K562 (cell line): ENCODE results near the gene PTK7. TPM values are rescaled to one million over a fixed set of nuclear protein-coding genes. Genes with fewer than 3 reads are reported as not detected.

Source experiments
- ATAC-seq: fragments of 200-7000 bp; cut with Tn5 transposase; 3 replicates; pipeline ENCODE4 v1.9.1; 2020; ENCODE audit warnings: moderate library complexity
- BruUV-seq: library from RNA; stranded (reverse); fragments of 400-500 nt; replicated peaks from 2 replicates; lab custom pipeline; 2021; lab: Mats Ljungman, UMichigan
- CTCF ChIA-PET: fragments of 300-600 bp; formaldehyde crosslinking; extraction: SDS; loops from one replicate; lab custom pipeline; 2021; ENCODE audit warnings: low intra/inter-chr PET ratio; lab: Yijun Ruan, JAX
- POLR2A ChIA-PET: fragments of 300-600, 350-650 bp; sonication (Branson Sonifier 250); formaldehyde crosslinking; extraction: SDS; loops from one replicate; lab custom pipeline; 2021; ENCODE audit warnings: antibody characterized with exemption, inconsistent platforms; lab: Yijun Ruan, JAX
- DNase-seq, 4 experiments: peaks; one replicate each; pipeline versions ENCODE4 v3.0.0 to v3.0.0-alpha.2; 2011 to 2018; ENCODE audit warnings: low spot score in 3 of 4, mixed read lengths in 3 of 4; ENCODE audit errors: extremely low read depth in 1 of 4
- FAIRE-seq: peaks from 2 replicates; lab custom pipeline; 2011; peaks lifted over from hg19 to GRCh38; lab: Jason Lieb, UNC
- H2AFZ ChIP-seq: 2 replicates; pipeline ENCODE4 v1.6.0; 2011; ENCODE audit warnings: low read depth, low read length, control low read depth, inconsistent platforms
- H3K27ac ChIP-seq: fragments of 200-600 bp; 3 replicates; pipeline ENCODE4 v1.8.0; 2011; ENCODE audit warnings: low read depth, mild to moderate bottlenecking, control low read depth, inconsistent platforms, low read length, moderate library complexity, mixed read lengths; ENCODE audit errors: extremely low read depth
- H3K27me3 ChIP-seq, 2 experiments: fragments of 300-600 bp in 1 of 2; 2 replicates in 1 of 2; 3 replicates in 1 of 2; pipeline versions ENCODE4 v1.6.0 to v1.8.0; 2011; ENCODE audit warnings: inconsistent platforms in 2 of 2, low read length in 2 of 2, mild to moderate bottlenecking in 1 of 2, mixed read lengths in 1 of 2, moderate library complexity in 1 of 2; ENCODE audit not compliant: control insufficient read depth in 2 of 2, insufficient read depth in 2 of 2
- H3K36me3 ChIP-seq: fragments of 300-600 bp; 3 replicates; pipeline ENCODE4 v1.8.0; 2011; ENCODE audit warnings: mild to moderate bottlenecking, low read length, inconsistent platforms; ENCODE audit not compliant: control insufficient read depth, insufficient read depth
- H3K4me1 ChIP-seq, 2 experiments: fragments of 200-600 bp in 1 of 2; replicated peaks in 1 of 2; 2 replicates in 1 of 2; 3 replicates in 1 of 2; pipeline versions ENCODE4 v1.5.1 to v1.8.0; 2011; ENCODE audit warnings: inconsistent platforms in 2 of 2, low read length in 2 of 2, mild to moderate bottlenecking in 1 of 2, mixed read lengths in 1 of 2, moderate library complexity in 1 of 2; ENCODE audit not compliant: control insufficient read depth in 2 of 2, insufficient read depth in 2 of 2
- H3K4me2 ChIP-seq: 2 replicates; pipeline ENCODE4 v1.6.1; 2011; ENCODE audit warnings: low read length, control low read depth, inconsistent platforms, mixed read lengths; ENCODE audit not compliant: insufficient read depth
- H3K4me3 ChIP-seq: fragments of 200-600 bp; sonication (generic), shearing (Covaris generic); 2 replicates; pipeline ENCODE4 v1.5.1; 2016; ENCODE audit warnings: control low read depth, inconsistent platforms
- H3K79me2 ChIP-seq: fragments of 200-600 bp; 3 replicates; pipeline ENCODE4 v1.8.0; 2011; ENCODE audit warnings: low read length, inconsistent platforms; ENCODE audit not compliant: control insufficient read depth, insufficient read depth
- H3K9ac ChIP-seq, 2 experiments: 2 replicates each; pipeline versions ENCODE4 v1.6.0 to v1.6.1; 2011; ENCODE audit warnings: low read depth in 2 of 2, low read length in 2 of 2, control low read depth in 1 of 2, inconsistent platforms in 1 of 2, mild to moderate bottlenecking in 1 of 2, mixed read lengths in 1 of 2; ENCODE audit not compliant: insufficient read depth in 1 of 2
- H3K9me1 ChIP-seq: one replicate; pipeline ENCODE4 v1.6.0; 2011; ENCODE audit warnings: inconsistent platforms, mild to moderate bottlenecking, low read length, moderate library complexity; ENCODE audit not compliant: control insufficient read depth, insufficient read depth
- H3K9me3 ChIP-seq: replicated peaks from 2 replicates; pipeline ENCODE4 v1.5.1; 2011; ENCODE audit warnings: low read depth, low read length, inconsistent platforms; ENCODE audit not compliant: control insufficient read depth, insufficient read depth
- H4K20me1 ChIP-seq: replicated peaks from 2 replicates; pipeline ENCODE4 v1.6.1; 2011; ENCODE audit warnings: low read length, inconsistent platforms, mixed read lengths; ENCODE audit not compliant: control insufficient read depth, insufficient read depth
- ATF4 ChIP-seq: fragments of 450-650 bp; formaldehyde crosslinking; IDR thresholded peaks from 2 replicates; pipeline ENCODE4 v1.4.0; 2022; ENCODE audit warnings: mild to moderate bottlenecking, moderate library complexity
- BMI1 ChIP-seq: fragments of 150-350 bp; IDR thresholded peaks from 2 replicates; pipeline ENCODE4 v1.6.1; 2014; ENCODE audit warnings: low read length
- GABPA ChIP-seq: fragments of 200-800 bp; sonication (Bioruptor generic); conservative IDR thresholded peaks from 2 replicates; pipeline ENCODE4 v1.6.1; 2016; ENCODE audit warnings: low read depth, missing genetic modification characterization, missing compliant biosample characterization
- HDAC6 ChIP-seq: IDR thresholded peaks from 2 replicates; pipeline ENCODE4 v1.6.1; 2012; ENCODE audit warnings: low read depth, mild to moderate bottlenecking, control low read depth, inconsistent platforms, low read length, moderate library complexity
- HNRNPH1 ChIP-seq: fragments of 200-400 bp; formaldehyde crosslinking; optimal IDR thresholded peaks from 2 replicates; pipeline ENCODE3; 2017; ENCODE audit warnings: low read depth, mild to moderate bottlenecking, low read length, moderate library complexity
- NR2C2 ChIP-seq, 2 experiments: fragments of 200-800 bp in 1 of 2; sonication (Bioruptor generic) in 1 of 2; sonication (generic) in 1 of 2; formaldehyde crosslinking in 1 of 2; IDR thresholded peaks; 2 replicates each; pipeline versions ENCODE4 v1.6.1 to v1.8.0; 2016 to 2022; ENCODE audit warnings: mild to moderate bottlenecking in 1 of 2, missing compliant biosample characterization in 1 of 2, missing genetic modification characterization in 1 of 2, missing genetic modification reagents in 1 of 2
- ZBTB8A ChIP-seq: fragments of 450-650 bp; IDR thresholded peaks from 2 replicates; pipeline ENCODE4 v1.6.1; 2018; ENCODE audit warnings: mild to moderate bottlenecking, moderate library complexity; ENCODE audit not compliant: partially characterized antibody
- ZFX ChIP-seq: sonication (generic); formaldehyde crosslinking; IDR thresholded peaks from 2 replicates; pipeline ENCODE4 v1.8.0; 2022; ENCODE audit warnings: mild to moderate bottlenecking, missing genetic modification reagents, moderate library complexity
- ZNF584 ChIP-seq: fragments of 200-800 bp; sonication (Bioruptor generic); IDR thresholded peaks from 2 replicates; pipeline ENCODE4 v1.6.1; 2016; ENCODE audit warnings: low read depth, mild to moderate bottlenecking, missing genetic modification characterization, missing compliant biosample characterization
- ZNF76 ChIP-seq: fragments of 250-450 bp; sonication (Bioruptor Pico); IDR thresholded peaks from 2 replicates; pipeline ENCODE4 v1.4.0; 2020; ENCODE audit warnings: mild to moderate bottlenecking, moderate library complexity, borderline replicate concordance
- ZNF77 ChIP-seq: fragments of 250-450 bp; sonication (Bioruptor Pico); IDR thresholded peaks from 2 replicates; pipeline ENCODE4 v1.5.0; 2020
- WGBS: fragments of 100-300 bp; shearing (Covaris generic); methylation state at CpG from one replicate; pipeline ENCODE4 v1.1.6; 2016; ENCODE audit warnings: low coverage, mixed read lengths; ENCODE audit not compliant: insufficient coverage; ENCODE audit errors: missing lambda C conversion rate; 5-methylcytosine and 5-hydroxymethylcytosine counted together
- in situ Hi-C: fragments of 300-500 bp; cut with MboI; formaldehyde crosslinking; loops from 4 replicates; pipeline ENCODE4 v1.15.0; 2018; ENCODE audit warnings: inconsistent platforms, mixed read lengths
- intact Hi-C: fragments of 100-400 bp; cut with micrococcal nuclease; formaldehyde crosslinking; loops from 2 replicates; pipeline ENCODE4 v1.14.2; 2022
- polyA plus RNA-seq, 8 experiments: library from polyadenylated mRNA; depleted of rRNA in 4 of 8; stranded (reverse) in 5 of 8; unstranded in 3 of 8; fragments of >200 nt; fragmentation: Nextera tagmentation in 2 of 8; fragmentation: Illumina TruSeq in 1 of 8; extraction: Ambion mirVana in 2 of 8; extraction: Trizol in 1 of 8; gene quantifications; 2 replicates each; pipeline versions ENCODE4 v1.2.1 to v1.2.3, GENCODE V29; 2011 to 2014; ENCODE audit warnings: inconsistent platforms in 1 of 8, missing spikeins in 1 of 8
- total RNA-seq, 7 experiments: library from RNA; depleted of rRNA in 6 of 7; stranded (reverse); fragments of >200 nt in 6 of 7; fragmentation: Illumina TruSeq in 2 of 7; extraction: Trizol in 2 of 7; gene quantifications; 2 replicates each; pipeline versions ENCODE4 v1.2.1 to v1.2.3, GENCODE V29; 2011 to 2021; ENCODE audit warnings: low replicate concordance in 1 of 7
- TF ChIP-seq, protein P1 (sequence below): fragments of 450-650 bp; IDR thresholded peaks from 2 replicates; pipeline ENCODE4 v1.6.1; 2018; ENCODE audit not compliant: partially characterized antibody

PTK7 gene
- total and polyA plus RNA-seq, 9 of the 15 experiments (the other 6 are each of a cell fraction or from before 2014, with no cell fraction given) = 0.20 to 6.8 (median 4.2) TPM

DNA sequence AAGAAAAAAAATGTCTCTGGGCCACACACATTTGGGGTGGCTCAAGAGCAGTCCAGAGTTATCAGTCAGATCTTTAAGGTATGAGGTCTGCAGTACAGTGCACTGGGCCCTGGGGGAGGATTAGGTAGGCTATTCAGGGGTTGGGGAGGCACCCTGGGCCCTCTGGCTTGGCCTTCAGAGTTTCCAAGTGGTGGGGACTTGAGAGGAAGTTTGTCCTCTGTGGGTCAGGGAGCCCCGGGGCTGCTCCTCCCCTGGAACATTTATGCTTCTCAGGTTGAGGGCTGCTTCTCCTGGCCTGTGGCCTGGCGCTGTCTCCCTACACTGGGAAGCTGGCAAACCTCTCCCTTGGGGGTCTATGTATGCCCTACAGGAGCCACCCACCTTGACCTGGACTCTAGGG lies 46.0 kb downstream of the PTK7 start:
- intact Hi-C loops (no loop called here), in situ Hi-C loops (no loop called here)
- no peak for TF ChIP-seq NR2C2 (CRISPR knock-in tag; IDR thresholded peaks at IDR 0.05)
- TF ChIP-seq NR2C2 (tag; IDR thresholded peaks at IDR 0.05) = no peak
- TF ChIP-seq ZNF77 (CRISPR knock-in tag) = no peak
- no peak for TF ChIP-seq ZBTB8A
- no peak for TF ChIP-seq ATF4 (CRISPR knock-in tag)
- TF ChIP-seq ZNF584 (CRISPR knock-in tag) = no peak
- TF ChIP-seq HDAC6 = no peak
- no peak for TF ChIP-seq ZFX (CRISPR knock-in tag)
- TF ChIP-seq BMI1 = no peak
- TF ChIP-seq HNRNPH1 = no peak
- no peak for TF ChIP-seq GABPA (tag)
- TF ChIP-seq, protein P1, sequence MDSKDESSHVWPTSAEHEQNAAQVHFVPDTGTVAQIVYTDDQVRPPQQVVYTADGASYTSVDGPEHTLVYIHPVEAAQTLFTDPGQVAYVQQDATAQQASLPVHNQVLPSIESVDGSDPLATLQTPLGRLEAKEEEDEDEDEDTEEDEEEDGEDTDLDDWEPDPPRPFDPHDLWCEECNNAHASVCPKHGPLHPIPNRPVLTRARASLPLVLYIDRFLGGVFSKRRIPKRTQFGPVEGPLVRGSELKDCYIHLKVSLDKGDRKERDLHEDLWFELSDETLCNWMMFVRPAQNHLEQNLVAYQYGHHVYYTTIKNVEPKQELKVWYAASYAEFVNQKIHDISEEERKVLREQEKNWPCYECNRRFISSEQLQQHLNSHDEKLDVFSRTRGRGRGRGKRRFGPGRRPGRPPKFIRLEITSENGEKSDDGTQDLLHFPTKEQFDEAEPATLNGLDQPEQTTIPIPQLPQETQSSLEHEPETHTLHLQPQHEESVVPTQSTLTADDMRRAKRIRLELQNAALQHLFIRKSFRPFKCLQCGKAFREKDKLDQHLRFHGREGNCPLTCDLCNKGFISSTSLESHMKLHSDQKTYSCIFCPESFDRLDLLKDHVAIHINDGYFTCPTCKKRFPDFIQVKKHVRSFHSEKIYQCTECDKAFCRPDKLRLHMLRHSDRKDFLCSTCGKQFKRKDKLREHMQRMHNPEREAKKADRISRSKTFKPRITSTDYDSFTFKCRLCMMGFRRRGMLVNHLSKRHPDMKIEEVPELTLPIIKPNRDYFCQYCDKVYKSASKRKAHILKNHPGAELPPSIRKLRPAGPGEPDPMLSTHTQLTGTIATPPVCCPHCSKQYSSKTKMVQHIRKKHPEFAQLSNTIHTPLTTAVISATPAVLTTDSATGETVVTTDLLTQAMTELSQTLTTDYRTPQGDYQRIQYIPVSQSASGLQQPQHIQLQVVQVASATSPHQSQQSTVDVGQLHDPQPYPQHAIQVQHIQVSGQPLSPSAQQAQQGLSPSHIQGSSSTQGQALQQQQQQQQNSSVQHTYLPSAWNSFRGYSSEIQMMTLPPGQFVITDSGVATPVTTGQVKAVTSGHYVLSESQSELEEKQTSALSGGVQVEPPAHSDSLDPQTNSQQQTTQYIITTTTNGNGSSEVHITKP = no peak
- no peak for TF ChIP-seq ZNF76 (CRISPR knock-in tag)

More for the DNA sequence above, 46.0 kb downstream of the PTK7 start:
- Histone ChIP-seq H4K20me1 (no peaks in the 10 kb centered on the region), H3K9me1 (no peaks in the 10 kb centered on the region), H2AFZ (no peak overlapping the region), H3K9me3 (no peaks in the 10 kb centered on the region), H3K79me2 (no peaks in the 10 kb centered on the region), H3K27me3 (peaks cover 0 to 8% of the 10 kb centered on the region in 2 experiments; a peak in 1 of 5 replicates), H3K4me3 (no peak overlapping the region), H3K4me2 (no peak overlapping the region), H3K9ac (0 out of 4 replicates have a peak overlapping the region, but pooled peaks of 1 of the 2 experiments have one; percentile 57), H3K27ac (no peak overlapping the region), H3K36me3 (no peaks in the 10 kb centered on the region), H3K4me1 (peaks cover 0 to 10% of the 10 kb centered on the region in 2 experiments; a peak in 3 of 5 replicates)
- ChIA-PET CTCF (no interaction called here), POLR2A (interaction anchor here (0.6 kb wide), 1 partner anchor 95 kb away, joined by 3 read pairs; no protein-coding TSS in a partner anchor)
- no TSS peak for BruUV-seq
- FAIRE-seq = no peak
- no peak for DNase-seq
- ATAC-seq = peak; percentile 38; the same call in 2 of the 3 replicates
- 45% methylated on average over 2 of the region's 2 CpGs for WGBS
